Left ventricle myocardium inferior (tissue), 1 donor: ENCODE data around the gene OR4C3. TPM values are rescaled to one million over a fixed set of nuclear protein-coding genes. Genes with fewer than 3 reads are reported as not detected.
"Not testable (repeated sequence)": the region's sequence is repeated elsewhere in the genome, so short reads cannot be mapped to it uniquely, and the experiment has no call there.

Experiments used
- DNase-seq: peaks from one replicate; pipeline ENCODE4 v3.0.0-alpha.2; 2020
- H3K27ac ChIP-seq: fragments of 200-600 bp; replicated peaks from 2 replicates; pipeline ENCODE4 v1.8.0; 2021
- H3K27me3 ChIP-seq: fragments of 200-600 bp; 2 replicates; pipeline ENCODE4 v1.8.0; 2021; ENCODE audit warnings: low read depth
- H3K36me3 ChIP-seq: fragments of 200-600 bp; 2 replicates; pipeline ENCODE4 v1.8.0; 2021
- H3K4me1 ChIP-seq: fragments of 200-600 bp; 2 replicates; pipeline ENCODE4 v1.8.0; 2021
- H3K4me3 ChIP-seq: fragments of 200-600 bp; 2 replicates; pipeline ENCODE4 v1.8.0; 2021; ENCODE audit warnings: mild to moderate bottlenecking, moderate library complexity
- H3K9me3 ChIP-seq: fragments of 200-600 bp; replicated peaks from 2 replicates; pipeline ENCODE4 v1.8.0; 2021
- intact Hi-C: fragments of 100-400 bp; cut with micrococcal nuclease; formaldehyde crosslinking; loops from one replicate; pipeline ENCODE4 v1.11.0; 2022
- total RNA-seq: library from RNA; stranded (reverse); fragmentation: NEBNext Ultra II Directional; extraction: Animal tissue kit (Norgen Biotek cat#: 25700); gene quantifications from one replicate; pipeline ENCODE4 v1.2.1, GENCODE V29; 2021
- TF ChIP-seq, protein P1 (sequence below): fragments of 200-600 bp; IDR thresholded peaks from 2 replicates; pipeline ENCODE4 v1.8.0; 2021; ENCODE audit warnings: antibody characterized with exemption, mild to moderate bottlenecking, borderline replicate concordance
- donor health status: DM: no; HTN: yes; CAD: no; lungs with severe emphysema.

Gene OR4C3
- total RNA-seq, 1 donor from 2014 or later = not detected

DNA sequence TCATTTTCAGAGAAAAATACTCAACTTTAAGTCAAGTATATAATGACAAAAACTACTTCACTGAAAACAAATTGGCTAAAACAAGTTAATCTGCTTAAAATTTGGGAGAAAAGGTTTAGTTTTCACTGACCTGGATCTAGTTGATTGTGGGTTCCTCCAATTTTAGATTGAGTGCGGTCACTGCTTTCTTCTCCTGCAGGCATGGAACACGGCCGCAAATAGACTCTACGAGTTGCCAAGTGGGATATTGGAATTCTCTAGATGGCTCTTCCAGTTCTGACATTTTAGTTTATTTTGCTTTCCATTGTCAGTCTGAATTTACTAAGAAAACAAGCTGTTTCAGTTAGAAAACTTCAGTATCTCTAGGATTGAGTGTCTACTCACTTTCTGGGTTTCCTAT is 29.3 kb downstream of the OR4C3 start:
- H3K36me3 ChIP-seq = no peaks in the 10 kb centered on the region
- no peaks in the 10 kb centered on the region for H3K4me1 ChIP-seq
- no peak for DNase-seq
- no peaks in the 10 kb centered on the region for H3K27me3 ChIP-seq
- TF ChIP-seq, protein P1, sequence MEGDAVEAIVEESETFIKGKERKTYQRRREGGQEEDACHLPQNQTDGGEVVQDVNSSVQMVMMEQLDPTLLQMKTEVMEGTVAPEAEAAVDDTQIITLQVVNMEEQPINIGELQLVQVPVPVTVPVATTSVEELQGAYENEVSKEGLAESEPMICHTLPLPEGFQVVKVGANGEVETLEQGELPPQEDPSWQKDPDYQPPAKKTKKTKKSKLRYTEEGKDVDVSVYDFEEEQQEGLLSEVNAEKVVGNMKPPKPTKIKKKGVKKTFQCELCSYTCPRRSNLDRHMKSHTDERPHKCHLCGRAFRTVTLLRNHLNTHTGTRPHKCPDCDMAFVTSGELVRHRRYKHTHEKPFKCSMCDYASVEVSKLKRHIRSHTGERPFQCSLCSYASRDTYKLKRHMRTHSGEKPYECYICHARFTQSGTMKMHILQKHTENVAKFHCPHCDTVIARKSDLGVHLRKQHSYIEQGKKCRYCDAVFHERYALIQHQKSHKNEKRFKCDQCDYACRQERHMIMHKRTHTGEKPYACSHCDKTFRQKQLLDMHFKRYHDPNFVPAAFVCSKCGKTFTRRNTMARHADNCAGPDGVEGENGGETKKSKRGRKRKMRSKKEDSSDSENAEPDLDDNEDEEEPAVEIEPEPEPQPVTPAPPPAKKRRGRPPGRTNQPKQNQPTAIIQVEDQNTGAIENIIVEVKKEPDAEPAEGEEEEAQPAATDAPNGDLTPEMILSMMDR = no peak
- no peak overlapping the region for H3K4me3 ChIP-seq
- intact Hi-C loops = no loop called here
- H3K9me3 ChIP-seq = peaks cover 24% of the 10 kb centered on the region
- no peak overlapping the region for H3K27ac ChIP-seq

DNA sequence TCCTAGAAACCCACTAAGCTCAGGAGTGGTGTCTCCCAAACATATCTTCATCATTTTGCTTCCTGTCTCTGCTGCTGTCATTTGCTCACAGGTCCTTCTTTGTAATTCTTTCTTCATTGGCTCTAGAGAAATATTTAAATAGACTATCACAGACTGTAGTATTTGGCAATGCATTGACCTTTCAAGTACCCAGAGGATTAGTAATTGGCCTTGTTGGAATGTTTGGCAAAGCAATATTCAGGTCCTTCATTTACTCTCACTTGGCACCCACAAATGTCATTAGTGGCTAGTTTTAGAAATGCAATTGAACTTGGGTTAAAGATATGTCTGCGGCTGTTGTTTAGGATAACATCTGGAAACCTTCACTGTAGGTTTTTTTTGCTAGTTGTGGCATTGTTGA is 30.0 kb downstream of the OR4C3 start:
- Histone ChIP-seq H3K27me3 (no peaks in the 10 kb centered on the region), H3K4me3 (no peak overlapping the region), H3K9me3 (peaks cover 24% of the 10 kb centered on the region), H3K36me3 (no peaks in the 10 kb centered on the region), H3K4me1 (no peaks in the 10 kb centered on the region), H3K27ac (no peak overlapping the region)
- TF ChIP-seq, protein P1 = no peak
- intact Hi-C loops = loop anchor here (5.0 kb wide), 1 partner anchor 1673 kb away; no protein-coding TSS in a partner anchor
- DNase-seq = no peak

DNA sequence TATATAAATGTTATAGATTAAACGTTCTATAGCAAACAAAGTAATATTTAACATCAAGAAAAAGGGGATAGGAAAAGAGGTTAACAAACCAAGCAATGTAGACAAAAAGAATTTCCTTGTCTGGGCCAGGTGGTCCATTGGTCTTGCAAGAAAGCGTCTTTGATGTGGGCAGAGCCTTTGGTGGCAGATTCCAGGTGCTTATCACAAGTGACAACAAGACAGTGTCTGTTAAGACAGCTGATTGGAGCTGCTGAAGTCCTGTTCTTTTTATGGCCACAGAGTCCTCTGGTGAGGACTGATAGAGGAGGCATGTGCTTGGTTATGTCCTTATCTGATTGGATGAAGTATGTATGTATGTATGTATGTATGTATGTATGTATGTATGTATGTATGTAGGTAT is 36.6 kb downstream of the OR4C3 start:
- H3K4me1 ChIP-seq, intact Hi-C loops, DNase-seq, H3K36me3 ChIP-seq, H3K27ac ChIP-seq, H3K4me3 ChIP-seq, H3K27me3 ChIP-seq: not testable (repeated sequence)
- peaks cover 10% of the 10 kb centered on the region for H3K9me3 ChIP-seq

DNA sequence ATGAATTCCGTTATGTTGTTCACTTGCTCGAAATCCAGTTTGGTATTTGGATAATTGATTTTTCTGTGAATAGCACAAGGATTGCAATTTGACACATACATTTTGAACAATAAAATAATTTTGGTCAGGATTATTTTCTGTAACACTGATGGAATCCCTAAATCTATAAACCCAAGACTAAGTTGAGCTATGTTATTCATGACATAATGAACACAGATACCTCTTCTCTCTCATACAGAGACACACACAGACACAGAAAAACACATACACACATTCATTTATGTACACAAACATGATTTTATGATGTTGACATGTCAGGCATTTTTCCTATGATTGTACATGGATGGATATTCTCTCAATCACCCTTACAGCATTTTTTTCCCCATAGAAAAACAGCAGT is 41.6 kb downstream of the OR4C3 start, which contains the start of gene OR4C5:
TSS of gene OR4C5 (minus strand) at position 101 of the 400 bp plus-strand sequence. CDS start at position 101, 0 bp downstream.
- no peak within 1 kb of the TSS for H3K27ac ChIP-seq
- H3K4me3 ChIP-seq = no peak within 1 kb of the TSS
- H3K4me1 ChIP-seq = no peaks in the 10 kb centered on the region
- no peak for DNase-seq
- H3K9me3 ChIP-seq = no peaks in the 10 kb centered on the region
- H3K27me3 ChIP-seq = no peaks in the 10 kb centered on the region
- H3K36me3 ChIP-seq = no peaks in the 10 kb centered on the region
- TF ChIP-seq, protein P1 = no peak
- intact Hi-C loops = no loop called here

Other genes with a start within 250 kb of the OR4C3 start
- not detected for gene OR4B1, start 108.1 kb upstream of the OR4C3 start, total RNA-seq
- not detected for gene OR4X2, start 79.8 kb upstream of the OR4C3 start, total RNA-seq
- not detected for gene OR4X1, start 61.1 kb upstream of the OR4C3 start, total RNA-seq
- gene OR4S1, start 18.7 kb upstream of the OR4C3 start, total RNA-seq = not detected
- gene OR4C5, start 41.5 kb downstream of the OR4C3 start, total RNA-seq = not detected
- not detected for gene OR4A47, start 163.9 kb downstream of the OR4C3 start, total RNA-seq